MM.1S (cell line): ENCODE measurements around the gene ST3GAL3.

Source experiments
- DNase-seq: peaks from one replicate; pipeline ENCODE4 v3.0.0-alpha.2; 2015
- H2AFZ ChIP-seq: fragments of 300-600 bp; sonication (generic); 2 replicates; pipeline ENCODE4 v1.6.0; 2016; ENCODE audit warnings: antibody characterized with exemption, low read length
- H3F3A ChIP-seq: fragments of 300-600 bp; sonication (generic); 2 replicates; pipeline ENCODE4 v1.6.1; 2016; ENCODE audit warnings: mild to moderate bottlenecking, antibody characterized with exemption, low read length, moderate library complexity, mixed read lengths; ENCODE audit not compliant: insufficient read depth
- H3K27ac ChIP-seq: fragments of 300-600 bp; sonication (generic); 2 replicates; pipeline ENCODE4 v1.5.1; 2016; ENCODE audit warnings: mild to moderate bottlenecking, low read length
- H3K27me3 ChIP-seq: fragments of 300-600 bp; sonication (generic); replicated peaks from 2 replicates; pipeline ENCODE4 v1.6.0; 2016; ENCODE audit warnings: low read length; ENCODE audit not compliant: insufficient read depth
- H3K36me3 ChIP-seq: fragments of 300-600 bp; sonication (generic); replicated peaks from 2 replicates; pipeline ENCODE4 v1.6.1; 2016; ENCODE audit warnings: mild to moderate bottlenecking, low read length, mixed read lengths; ENCODE audit not compliant: insufficient read depth
- H3K4me1 ChIP-seq: fragments of 300-600 bp; sonication (generic); 2 replicates; pipeline ENCODE4 v1.6.1; 2016; ENCODE audit warnings: low read length, mixed read lengths
- H3K4me2 ChIP-seq: fragments of 300-600 bp; sonication (generic); 2 replicates; pipeline ENCODE4 v1.6.0; 2016; ENCODE audit warnings: low read depth, low read length
- H3K4me3 ChIP-seq: fragments of 300-600 bp; sonication (generic); 2 replicates; pipeline ENCODE4 v1.5.1; 2016; ENCODE audit warnings: low read length, mixed read lengths
- H3K79me2 ChIP-seq: fragments of 300-600 bp; sonication (generic); 2 replicates; pipeline ENCODE4 v1.6.1; 2016; ENCODE audit warnings: mixed run types, low read length, mixed read lengths
- H3K9ac ChIP-seq: fragments of 300-600 bp; sonication (generic); 2 replicates; pipeline ENCODE4 v1.6.1; 2016; ENCODE audit warnings: low read length, mixed read lengths
- H3K9me2 ChIP-seq: fragments of 300-600 bp; sonication (generic); replicated peaks from 2 replicates; pipeline ENCODE4 v1.6.1; 2016; ENCODE audit warnings: mild to moderate bottlenecking, low read length, mixed read lengths; ENCODE audit not compliant: insufficient read depth
- H3K9me3 ChIP-seq: fragments of 300-600 bp; sonication (generic); replicated peaks from 2 replicates; pipeline ENCODE4 v1.6.1; 2016; ENCODE audit warnings: mild to moderate bottlenecking, low read length, mixed read lengths; ENCODE audit not compliant: insufficient read depth
- H4K20me1 ChIP-seq: fragments of 300-600 bp; sonication (generic); 2 replicates; pipeline ENCODE4 v1.6.1; 2016; ENCODE audit warnings: mild to moderate bottlenecking, low read length, moderate library complexity, mixed read lengths; ENCODE audit not compliant: insufficient read depth
- EZH2 ChIP-seq: fragments of 300-600 bp; sonication (generic); optimal IDR thresholded peaks from 2 replicates; pipeline ENCODE3; 2017; ENCODE audit warnings: low read depth, mild to moderate bottlenecking, antibody characterized with exemption, low read length, mixed read lengths
- EZH2phosphoT487 ChIP-seq: fragments of 300-600 bp; sonication (generic); IDR thresholded peaks from 2 replicates; pipeline ENCODE4 v1.6.1; 2018; ENCODE audit warnings: antibody characterized with exemption, low read length
- TF ChIP-seq, protein P1 (sequence below): fragments of 300-600 bp; sonication (generic); IDR thresholded peaks from 2 replicates; pipeline ENCODE4 v1.5.1; 2016; ENCODE audit warnings: antibody characterized with exemption, low read length, mixed read lengths

The ST3GAL3 gene

DNA sequence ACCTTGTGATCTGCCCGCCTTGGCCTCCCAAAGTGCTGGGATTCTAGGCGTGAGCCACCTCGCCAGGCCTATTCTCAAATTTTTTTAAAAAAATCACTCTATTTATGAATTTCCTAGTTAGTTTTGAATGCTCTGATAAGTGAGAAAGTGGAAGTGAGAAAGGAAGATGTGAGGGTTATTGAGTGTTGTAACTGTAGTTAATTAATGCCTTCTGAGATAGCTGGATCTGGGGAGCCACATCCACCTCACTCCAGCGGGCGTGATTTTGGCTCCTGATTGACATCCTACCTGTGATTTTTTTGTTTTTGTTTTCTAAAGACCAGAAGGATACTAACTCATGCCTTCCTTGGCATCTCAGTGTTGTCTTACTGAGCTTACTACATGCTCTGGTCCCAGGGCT is 65.6 kb downstream of the ST3GAL3 start:
- H3K4me2 ChIP-seq = no peak overlapping the region
- no peak overlapping the region for H2AFZ ChIP-seq
- H3K4me3 ChIP-seq = no peak overlapping the region
- no peak for TF ChIP-seq EZH2
- TF ChIP-seq, protein P1, sequence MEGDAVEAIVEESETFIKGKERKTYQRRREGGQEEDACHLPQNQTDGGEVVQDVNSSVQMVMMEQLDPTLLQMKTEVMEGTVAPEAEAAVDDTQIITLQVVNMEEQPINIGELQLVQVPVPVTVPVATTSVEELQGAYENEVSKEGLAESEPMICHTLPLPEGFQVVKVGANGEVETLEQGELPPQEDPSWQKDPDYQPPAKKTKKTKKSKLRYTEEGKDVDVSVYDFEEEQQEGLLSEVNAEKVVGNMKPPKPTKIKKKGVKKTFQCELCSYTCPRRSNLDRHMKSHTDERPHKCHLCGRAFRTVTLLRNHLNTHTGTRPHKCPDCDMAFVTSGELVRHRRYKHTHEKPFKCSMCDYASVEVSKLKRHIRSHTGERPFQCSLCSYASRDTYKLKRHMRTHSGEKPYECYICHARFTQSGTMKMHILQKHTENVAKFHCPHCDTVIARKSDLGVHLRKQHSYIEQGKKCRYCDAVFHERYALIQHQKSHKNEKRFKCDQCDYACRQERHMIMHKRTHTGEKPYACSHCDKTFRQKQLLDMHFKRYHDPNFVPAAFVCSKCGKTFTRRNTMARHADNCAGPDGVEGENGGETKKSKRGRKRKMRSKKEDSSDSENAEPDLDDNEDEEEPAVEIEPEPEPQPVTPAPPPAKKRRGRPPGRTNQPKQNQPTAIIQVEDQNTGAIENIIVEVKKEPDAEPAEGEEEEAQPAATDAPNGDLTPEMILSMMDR = no peak
- TF ChIP-seq EZH2phosphoT487 = no peak
- no peaks in the 10 kb centered on the region for H3F3A ChIP-seq
- no peak overlapping the region for H3K27ac ChIP-seq
- H3K27me3 ChIP-seq = no peaks in the 10 kb centered on the region
- H3K9ac ChIP-seq = no peak overlapping the region
- no peaks in the 10 kb centered on the region for H3K36me3 ChIP-seq
- no peak for DNase-seq
- H3K4me1 ChIP-seq = no peaks in the 10 kb centered on the region
- no peaks in the 10 kb centered on the region for H4K20me1 ChIP-seq
- no peaks in the 10 kb centered on the region for H3K79me2 ChIP-seq
- H3K9me3 ChIP-seq = no peaks in the 10 kb centered on the region
- no peaks in the 10 kb centered on the region for H3K9me2 ChIP-seq

- H3K9me2 ChIP-seq = no peaks in the 10 kb centered on the region
- H3K9ac ChIP-seq = no peak overlapping the region
- no peak for DNase-seq
Observed at GRCh38 chr1:43773821-43774220, 66.5 kb downstream of the ST3GAL3 start.

GRCh38 chr1:43774359-43774758 is 67.0 kb downstream of the ST3GAL3 start:
- DNase-seq = no peak
- Histone ChIP-seq H3K9me3 (no peaks in the 10 kb centered on the region), H3K27ac (no peak overlapping the region), H3K4me1 (no peaks in the 10 kb centered on the region), H2AFZ (no peak overlapping the region), H3K27me3 (no peaks in the 10 kb centered on the region), H3K9me2 (no peaks in the 10 kb centered on the region), H3K4me2 (no peak overlapping the region), H3K9ac (no peak overlapping the region), H4K20me1 (no peaks in the 10 kb centered on the region), H3K36me3 (no peaks in the 10 kb centered on the region), H3K79me2 (no peaks in the 10 kb centered on the region), H3K4me3 (no peak overlapping the region), H3F3A (no peaks in the 10 kb centered on the region)
- TF ChIP-seq, protein P1 = no peak
- TF ChIP-seq EZH2 = no peak

More at GRCh38 chr1:43773821-43774220, 66.5 kb downstream of the ST3GAL3 start:
- no peaks in the 10 kb centered on the region for H3F3A ChIP-seq
- H3K79me2 ChIP-seq = no peaks in the 10 kb centered on the region
- H3K9me3 ChIP-seq = no peaks in the 10 kb centered on the region
- H3K4me3 ChIP-seq = no peak overlapping the region
- no peaks in the 10 kb centered on the region for H3K36me3 ChIP-seq
- no peak overlapping the region for H2AFZ ChIP-seq
- no peaks in the 10 kb centered on the region for H4K20me1 ChIP-seq
- H3K4me2 ChIP-seq = no peak overlapping the region
- no peak for TF ChIP-seq EZH2
- TF ChIP-seq EZH2phosphoT487 = no peak
- TF ChIP-seq, protein P1 = no peak
- H3K27ac ChIP-seq = no peak overlapping the region
- no peaks in the 10 kb centered on the region for H3K4me1 ChIP-seq
- H3K27me3 ChIP-seq = no peaks in the 10 kb centered on the region
